ENCODE data around the gene ZBTB25.

DNA sequence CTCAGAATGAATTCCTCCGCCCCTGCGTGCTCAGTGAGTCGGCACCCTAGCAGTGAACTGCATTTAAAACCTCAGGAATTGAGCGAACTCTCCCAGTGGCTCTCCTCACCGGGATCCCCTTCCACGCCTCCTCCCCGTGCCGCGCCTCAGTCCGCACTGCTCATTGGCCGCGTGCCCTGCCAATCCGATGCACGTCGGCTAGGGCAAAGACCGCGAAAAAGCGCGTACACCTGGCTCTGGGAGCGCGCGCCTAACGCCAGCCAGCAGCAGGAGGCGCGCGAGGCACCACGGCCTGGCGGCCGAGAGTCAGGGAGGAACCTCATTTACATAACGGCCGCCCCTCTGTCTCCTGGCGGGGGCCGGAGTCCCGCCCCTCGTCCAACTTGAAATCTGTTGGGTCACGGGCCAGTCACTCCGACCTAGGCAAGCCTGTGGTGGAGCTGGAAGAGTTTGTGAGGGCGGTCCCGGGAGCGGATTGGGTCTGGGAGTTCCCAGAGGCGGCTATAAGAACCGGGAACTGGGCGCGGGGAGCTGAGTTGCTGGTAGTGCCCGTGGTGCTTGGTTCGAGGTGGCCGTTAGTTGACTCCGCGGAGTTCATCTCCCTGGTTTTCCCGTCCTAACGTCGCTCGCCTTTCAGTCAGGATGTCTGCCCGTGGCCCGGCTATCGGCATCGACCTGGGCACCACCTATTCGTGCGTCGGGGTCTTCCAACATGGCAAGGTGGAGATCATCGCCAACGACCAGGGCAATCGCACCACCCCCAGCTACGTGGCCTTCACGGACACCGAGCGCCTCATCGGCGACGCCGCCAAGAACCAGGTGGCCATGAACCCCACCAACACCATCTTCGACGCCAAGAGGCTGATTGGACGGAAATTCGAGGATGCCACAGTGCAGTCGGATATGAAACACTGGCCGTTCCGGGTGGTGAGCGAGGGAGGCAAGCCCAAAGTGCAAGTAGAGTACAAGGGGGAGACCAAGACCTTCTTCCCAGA lies 36.9 kb upstream of the ZBTB25 start, which contains the start of gene HSPA2:
- TF ChIP-seq, protein P1, sequence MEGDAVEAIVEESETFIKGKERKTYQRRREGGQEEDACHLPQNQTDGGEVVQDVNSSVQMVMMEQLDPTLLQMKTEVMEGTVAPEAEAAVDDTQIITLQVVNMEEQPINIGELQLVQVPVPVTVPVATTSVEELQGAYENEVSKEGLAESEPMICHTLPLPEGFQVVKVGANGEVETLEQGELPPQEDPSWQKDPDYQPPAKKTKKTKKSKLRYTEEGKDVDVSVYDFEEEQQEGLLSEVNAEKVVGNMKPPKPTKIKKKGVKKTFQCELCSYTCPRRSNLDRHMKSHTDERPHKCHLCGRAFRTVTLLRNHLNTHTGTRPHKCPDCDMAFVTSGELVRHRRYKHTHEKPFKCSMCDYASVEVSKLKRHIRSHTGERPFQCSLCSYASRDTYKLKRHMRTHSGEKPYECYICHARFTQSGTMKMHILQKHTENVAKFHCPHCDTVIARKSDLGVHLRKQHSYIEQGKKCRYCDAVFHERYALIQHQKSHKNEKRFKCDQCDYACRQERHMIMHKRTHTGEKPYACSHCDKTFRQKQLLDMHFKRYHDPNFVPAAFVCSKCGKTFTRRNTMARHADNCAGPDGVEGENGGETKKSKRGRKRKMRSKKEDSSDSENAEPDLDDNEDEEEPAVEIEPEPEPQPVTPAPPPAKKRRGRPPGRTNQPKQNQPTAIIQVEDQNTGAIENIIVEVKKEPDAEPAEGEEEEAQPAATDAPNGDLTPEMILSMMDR (IDR thresholded peaks at IDR 0.05 in 2 of 3, conservative IDR thresholded peaks at IDR 0.05 in 1 of 3; ENCODE audit: borderline replicate concordance in 1 of 3, insufficient read depth in 1 of 3, low read depth in 2 of 3, low read length in 2 of 3), result peak; percentile 51 to 79 (median 65); a peak in 5 of 6 replicates
- TF ChIP-seq EZH2 (IDR thresholded peaks at IDR 0.05), result no peak
- peak; percentile 44; the same call in 1 of the 2 replicates for TF ChIP-seq POLR2AphosphoS5 (IDR thresholded peaks at IDR 0.05; ENCODE audit: low read depth, low read length)
- TF ChIP-seq SP1 (IDR thresholded peaks at IDR 0.05; ENCODE audit: low read depth), result peak; percentile 91
- TF ChIP-seq EGR1 (IDR thresholded peaks at IDR 0.05; ENCODE audit: low read depth), result no peak
- no peak for TF ChIP-seq ELF1 (IDR thresholded peaks at IDR 0.05; ENCODE audit: borderline replicate concordance, low read depth)
- TF ChIP-seq POLR2A (IDR thresholded peaks at IDR 0.05; ENCODE audit: borderline replicate concordance, extremely low read depth, insufficient read depth, insufficient read length), result peak; percentile 72
- TF ChIP-seq, protein P2, sequence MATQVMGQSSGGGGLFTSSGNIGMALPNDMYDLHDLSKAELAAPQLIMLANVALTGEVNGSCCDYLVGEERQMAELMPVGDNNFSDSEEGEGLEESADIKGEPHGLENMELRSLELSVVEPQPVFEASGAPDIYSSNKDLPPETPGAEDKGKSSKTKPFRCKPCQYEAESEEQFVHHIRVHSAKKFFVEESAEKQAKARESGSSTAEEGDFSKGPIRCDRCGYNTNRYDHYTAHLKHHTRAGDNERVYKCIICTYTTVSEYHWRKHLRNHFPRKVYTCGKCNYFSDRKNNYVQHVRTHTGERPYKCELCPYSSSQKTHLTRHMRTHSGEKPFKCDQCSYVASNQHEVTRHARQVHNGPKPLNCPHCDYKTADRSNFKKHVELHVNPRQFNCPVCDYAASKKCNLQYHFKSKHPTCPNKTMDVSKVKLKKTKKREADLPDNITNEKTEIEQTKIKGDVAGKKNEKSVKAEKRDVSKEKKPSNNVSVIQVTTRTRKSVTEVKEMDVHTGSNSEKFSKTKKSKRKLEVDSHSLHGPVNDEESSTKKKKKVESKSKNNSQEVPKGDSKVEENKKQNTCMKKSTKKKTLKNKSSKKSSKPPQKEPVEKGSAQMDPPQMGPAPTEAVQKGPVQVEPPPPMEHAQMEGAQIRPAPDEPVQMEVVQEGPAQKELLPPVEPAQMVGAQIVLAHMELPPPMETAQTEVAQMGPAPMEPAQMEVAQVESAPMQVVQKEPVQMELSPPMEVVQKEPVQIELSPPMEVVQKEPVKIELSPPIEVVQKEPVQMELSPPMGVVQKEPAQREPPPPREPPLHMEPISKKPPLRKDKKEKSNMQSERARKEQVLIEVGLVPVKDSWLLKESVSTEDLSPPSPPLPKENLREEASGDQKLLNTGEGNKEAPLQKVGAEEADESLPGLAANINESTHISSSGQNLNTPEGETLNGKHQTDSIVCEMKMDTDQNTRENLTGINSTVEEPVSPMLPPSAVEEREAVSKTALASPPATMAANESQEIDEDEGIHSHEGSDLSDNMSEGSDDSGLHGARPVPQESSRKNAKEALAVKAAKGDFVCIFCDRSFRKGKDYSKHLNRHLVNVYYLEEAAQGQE (IDR thresholded peaks at IDR 0.05; ENCODE audit: low read depth), result no peak
- TF ChIP-seq RAD21 (IDR thresholded peaks at IDR 0.05; ENCODE audit: low read depth), result peak; percentile 69
- TF ChIP-seq ZNF274 (IDR thresholded peaks at IDR 0.05; ENCODE audit: low read depth, low read length), result no peak
- TF ChIP-seq EZH2phosphoT487 (IDR thresholded peaks at IDR 0.05; ENCODE audit: borderline replicate concordance), result no peak

Measured in HCT116 (cell line).